Measurements from ENCODE around the gene FAM187B.

- TF ChIP-seq FOXK2 (IDR thresholded peaks at IDR 0.05) (no peak), PKNOX1 (IDR thresholded peaks at IDR 0.05) (no peak), SP1 (IDR thresholded peaks at IDR 0.05) (no peak), SUZ12 (IDR thresholded peaks at IDR 0.05) (no peak), NFRKB (IDR thresholded peaks at IDR 0.05) (no peak), ZNF384 (IDR thresholded peaks at IDR 0.05) (no peak), TARDBP (IDR thresholded peaks at IDR 0.05) (no peak), ARNT (IDR thresholded peaks at IDR 0.05) (no peak), FOXA1 (IDR thresholded peaks at IDR 0.05) (no peak)
These were observed 23.5 kb downstream of the FAM187B start for GRCh38 chr19:35204799-35205732.

All from HEK293T (cell line).